Eye (tissue), 1 donor: Measurements from ENCODE around the gene TIPARP.
A peak's percentile ranks its signal among the peaks of the same experiment; 100 is the strongest.

Source experiments
- DNase-seq: peaks from one replicate; pipeline ENCODE4 v3.0.0-alpha.2; 2015

The TIPARP gene

GRCh38 chr3:156743859-156744258 is 69.5 kb downstream of the TIPARP start:
- no peak for DNase-seq

- DNase-seq, result no peak
Observed at GRCh38 chr3:156744631-156745030, 70.2 kb downstream of the TIPARP start.

- DNase-seq, result no peak
Observed at GRCh38 chr3:156745766-156746165, 71.4 kb downstream of the TIPARP start.

- no peak for DNase-seq
Observed at GRCh38 chr3:156747046-156747445, 72.7 kb downstream of the TIPARP start.

- peak; percentile 71 for DNase-seq
Observed at GRCh38 chr3:156749244-156749643, 74.9 kb downstream of the TIPARP start.

- peak; percentile 82 for DNase-seq
Observed at GRCh38 chr3:156750191-156750873, 75.9 kb downstream of the TIPARP start.

GRCh38 chr3:156750874-156751245 is 76.5 kb downstream of the TIPARP start:
- no peak for DNase-seq

GRCh38 chr3:156751461-156752025 is 77.2 kb downstream of the TIPARP start:
- peak; percentile 80 for DNase-seq
